Coronary artery (tissue), 2 donors: ENCODE data around the gene LHX2.

Experiments used
- DNase-seq: peaks from one replicate; pipeline ENCODE4 v3.0.0-alpha.2; 2017; ENCODE audit warnings: low spot score
- H3K27ac ChIP-seq, 2 donors: fragments of 200-600 bp; sonication (generic); one replicate each; pipeline ENCODE4 v1.5.1; 2016 to 2019
- H3K4me3 ChIP-seq: fragments of 200-600 bp; sonication (generic); 2 replicates; pipeline ENCODE4 v1.5.1; 2016; ENCODE audit warnings: mild to moderate bottlenecking, moderate library complexity
- TF ChIP-seq, protein P1 (sequence below): fragments of 200-600 bp; sonication (generic); IDR thresholded peaks from one replicate; pipeline ENCODE4 v1.5.1; 2019; ENCODE audit warnings: antibody characterized with exemption

The LHX2 gene

DNA sequence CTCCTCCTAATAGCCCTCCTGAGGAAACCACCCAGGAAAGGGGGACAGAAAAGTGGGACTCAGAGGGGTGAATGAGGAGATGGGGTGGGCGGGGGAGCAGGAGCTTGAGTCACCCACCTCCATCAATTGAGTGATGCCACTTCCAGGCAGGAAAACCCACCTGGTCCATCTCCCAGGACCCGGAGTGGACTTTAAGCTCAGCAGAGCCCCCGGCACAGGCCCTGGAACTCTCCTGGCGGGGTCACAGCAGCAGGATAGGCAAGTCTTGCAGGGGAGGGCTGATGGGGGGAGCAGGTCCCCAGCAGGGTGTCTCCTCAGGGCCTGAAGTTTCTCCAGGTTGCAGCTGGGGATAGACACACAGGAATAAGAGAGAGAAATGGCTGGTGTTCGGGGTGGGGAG, 40.8 kb downstream of the LHX2 start:
- Histone ChIP-seq H3K27ac (no peak overlapping the region), H3K4me3 (no peak overlapping the region)
- TF ChIP-seq, protein P1, sequence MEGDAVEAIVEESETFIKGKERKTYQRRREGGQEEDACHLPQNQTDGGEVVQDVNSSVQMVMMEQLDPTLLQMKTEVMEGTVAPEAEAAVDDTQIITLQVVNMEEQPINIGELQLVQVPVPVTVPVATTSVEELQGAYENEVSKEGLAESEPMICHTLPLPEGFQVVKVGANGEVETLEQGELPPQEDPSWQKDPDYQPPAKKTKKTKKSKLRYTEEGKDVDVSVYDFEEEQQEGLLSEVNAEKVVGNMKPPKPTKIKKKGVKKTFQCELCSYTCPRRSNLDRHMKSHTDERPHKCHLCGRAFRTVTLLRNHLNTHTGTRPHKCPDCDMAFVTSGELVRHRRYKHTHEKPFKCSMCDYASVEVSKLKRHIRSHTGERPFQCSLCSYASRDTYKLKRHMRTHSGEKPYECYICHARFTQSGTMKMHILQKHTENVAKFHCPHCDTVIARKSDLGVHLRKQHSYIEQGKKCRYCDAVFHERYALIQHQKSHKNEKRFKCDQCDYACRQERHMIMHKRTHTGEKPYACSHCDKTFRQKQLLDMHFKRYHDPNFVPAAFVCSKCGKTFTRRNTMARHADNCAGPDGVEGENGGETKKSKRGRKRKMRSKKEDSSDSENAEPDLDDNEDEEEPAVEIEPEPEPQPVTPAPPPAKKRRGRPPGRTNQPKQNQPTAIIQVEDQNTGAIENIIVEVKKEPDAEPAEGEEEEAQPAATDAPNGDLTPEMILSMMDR, result no peak
- DNase-seq, result no peak

DNA sequence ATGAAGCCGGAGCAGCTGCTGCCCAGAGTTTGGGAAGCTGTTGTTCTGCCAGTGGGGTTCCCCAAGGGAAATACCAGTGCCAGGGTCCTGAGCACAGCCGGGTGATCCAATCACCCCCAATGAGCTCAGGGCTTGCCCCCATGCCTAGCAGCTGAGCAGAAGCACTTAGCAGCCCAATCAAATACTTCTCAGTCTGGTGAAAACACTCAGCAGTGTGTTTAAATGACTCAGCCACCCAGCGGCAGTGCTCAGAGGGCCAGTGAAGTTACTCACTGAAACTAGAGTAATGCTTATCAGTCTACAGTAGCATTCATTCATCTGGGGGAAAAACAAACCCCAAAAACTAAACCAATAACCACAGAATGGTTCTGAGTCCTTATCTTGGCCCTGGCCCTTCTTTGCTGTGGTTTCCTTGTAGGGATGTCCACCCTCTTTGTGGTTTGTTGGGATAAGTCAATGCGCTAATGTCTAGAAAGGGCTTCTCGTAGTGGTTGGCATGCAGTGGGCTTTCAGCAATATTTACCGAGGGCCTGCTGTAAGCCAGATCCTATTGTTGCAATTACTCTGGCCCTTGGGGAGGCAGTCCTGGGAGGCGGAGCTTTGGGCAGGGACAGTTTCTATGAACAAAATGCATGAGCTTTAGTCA, 43.1 kb downstream of the LHX2 start:
- Histone ChIP-seq H3K27ac (no peak overlapping the region), H3K4me3 (no peak overlapping the region)
- no peak for DNase-seq
- TF ChIP-seq, protein P1, result no peak

DNA sequence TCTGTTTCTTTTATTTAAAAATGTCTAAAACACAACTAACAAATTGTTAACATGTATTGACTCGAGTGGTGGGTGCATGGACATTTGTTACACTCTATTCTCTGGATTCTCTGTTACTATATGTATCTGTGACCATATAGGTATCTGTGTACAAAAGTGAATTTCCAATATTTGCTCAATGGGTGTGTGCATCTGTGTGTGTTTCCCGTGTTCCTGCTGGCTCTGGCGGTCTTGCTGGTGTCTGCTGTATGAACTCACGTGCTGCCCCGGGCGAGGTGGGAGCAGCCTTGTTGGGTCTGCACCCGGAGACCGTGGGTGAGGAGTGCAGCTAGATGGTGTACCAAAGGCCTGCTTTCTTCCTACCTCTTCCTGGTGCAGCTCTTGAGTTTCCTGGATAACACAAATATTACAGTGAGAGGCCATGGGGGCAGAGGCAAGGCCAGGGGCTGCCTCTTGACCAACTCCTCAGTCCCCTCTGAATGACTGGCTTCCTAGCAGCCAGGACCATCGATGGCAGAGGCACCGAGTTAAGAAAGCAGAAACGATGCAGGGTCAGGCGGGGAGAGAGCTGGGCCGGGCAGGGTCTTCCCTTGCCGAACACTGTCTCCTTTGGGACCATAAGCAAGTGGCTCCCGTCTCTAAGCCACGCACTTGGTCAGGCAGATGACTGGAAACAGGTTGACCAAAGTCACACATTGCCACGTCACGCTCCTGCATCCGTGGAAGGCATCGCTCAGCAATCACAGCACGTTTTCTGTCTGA, 49.5 kb downstream of the LHX2 start:
- TF ChIP-seq, protein P1, result no peak
- H3K27ac ChIP-seq, result no peak overlapping the region
- no peak overlapping the region for H3K4me3 ChIP-seq
- no peak for DNase-seq

GRCh38 chr9:124062172-124062571, 50.6 kb downstream of the LHX2 start:
- no peak for DNase-seq
- Histone ChIP-seq H3K27ac (no peak overlapping the region), H3K4me3 (no peak overlapping the region)
- TF ChIP-seq, protein P1, result no peak

DNA sequence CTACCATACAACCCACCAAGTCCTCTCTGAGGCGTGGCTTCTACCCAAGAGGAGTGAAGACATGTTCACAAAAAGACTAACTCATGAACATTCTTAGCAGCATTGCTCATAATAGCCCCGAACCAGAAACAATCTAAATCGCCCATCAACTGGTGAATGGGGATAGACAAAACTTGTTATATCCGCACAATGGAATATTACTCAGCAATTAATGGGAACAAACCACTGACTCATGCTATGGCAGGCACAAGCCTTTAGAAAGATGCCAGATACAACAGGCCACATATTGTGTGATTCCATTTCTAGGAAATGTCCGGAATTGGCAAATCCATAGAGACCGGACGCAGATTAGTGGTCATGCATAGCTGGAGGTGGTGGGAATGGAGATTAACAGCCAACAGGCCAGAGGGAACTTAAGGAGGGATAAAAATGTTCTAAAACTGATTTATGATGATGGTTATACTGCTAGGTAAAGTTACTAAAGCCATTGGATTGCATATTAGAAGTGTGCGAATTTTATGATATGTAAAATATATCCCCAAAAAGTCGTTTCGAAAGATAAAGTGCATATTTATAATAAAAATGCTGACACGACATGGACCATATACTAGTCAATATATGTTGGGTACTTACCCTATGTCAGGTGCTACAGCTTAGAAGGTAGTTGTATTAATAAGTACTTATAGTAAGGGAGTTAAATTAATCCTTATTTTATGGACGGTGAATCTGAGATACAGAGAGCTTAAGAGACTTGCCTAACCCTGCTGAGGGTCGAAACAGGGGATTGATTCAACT, 55.4 kb downstream of the LHX2 start:
- Histone ChIP-seq H3K4me3 (no peak overlapping the region), H3K27ac (no peak overlapping the region)
- no peak for DNase-seq
- TF ChIP-seq, protein P1, result no peak

GRCh38 chr9:124068251-124068650, 56.7 kb downstream of the LHX2 start:
- H3K4me3 ChIP-seq, result no peak overlapping the region
- DNase-seq, result no peak
- TF ChIP-seq, protein P1, result no peak
- H3K27ac ChIP-seq, result no peak overlapping the region
